B cell (primary cell): ENCODE measurements around the gene ITGAE.

Experiments
- CTCF ChIP-seq: fragments of 200-600 bp; IDR thresholded peaks from one replicate; pipeline ENCODE4 v1.8.0; 2022; ENCODE audit warnings: antibody characterized with exemption, mild to moderate bottlenecking
- EZH2 ChIP-seq: IDR thresholded peaks from 2 replicates; pipeline ENCODE4 v1.6.1; 2012; ENCODE audit warnings: borderline replicate concordance, low read depth, mild to moderate bottlenecking, moderate library complexity, low read length; ENCODE audit not compliant: insufficient read depth, poor library complexity, severe bottlenecking

GRCh38 chr17:3735515-3735914 lies 65.5 kb downstream of the ITGAE start:
- no peak for TF ChIP-seq CTCF
- no peak for TF ChIP-seq EZH2
